Astrocyte of the hippocampus (primary cell): ENCODE measurements around the gene AQP5.

Source experiments
- DNase-seq: peaks from one replicate; pipeline ENCODE4 v3.0.0; 2011; ENCODE audit warnings: low read depth, low spot score

The AQP5 gene

DNA sequence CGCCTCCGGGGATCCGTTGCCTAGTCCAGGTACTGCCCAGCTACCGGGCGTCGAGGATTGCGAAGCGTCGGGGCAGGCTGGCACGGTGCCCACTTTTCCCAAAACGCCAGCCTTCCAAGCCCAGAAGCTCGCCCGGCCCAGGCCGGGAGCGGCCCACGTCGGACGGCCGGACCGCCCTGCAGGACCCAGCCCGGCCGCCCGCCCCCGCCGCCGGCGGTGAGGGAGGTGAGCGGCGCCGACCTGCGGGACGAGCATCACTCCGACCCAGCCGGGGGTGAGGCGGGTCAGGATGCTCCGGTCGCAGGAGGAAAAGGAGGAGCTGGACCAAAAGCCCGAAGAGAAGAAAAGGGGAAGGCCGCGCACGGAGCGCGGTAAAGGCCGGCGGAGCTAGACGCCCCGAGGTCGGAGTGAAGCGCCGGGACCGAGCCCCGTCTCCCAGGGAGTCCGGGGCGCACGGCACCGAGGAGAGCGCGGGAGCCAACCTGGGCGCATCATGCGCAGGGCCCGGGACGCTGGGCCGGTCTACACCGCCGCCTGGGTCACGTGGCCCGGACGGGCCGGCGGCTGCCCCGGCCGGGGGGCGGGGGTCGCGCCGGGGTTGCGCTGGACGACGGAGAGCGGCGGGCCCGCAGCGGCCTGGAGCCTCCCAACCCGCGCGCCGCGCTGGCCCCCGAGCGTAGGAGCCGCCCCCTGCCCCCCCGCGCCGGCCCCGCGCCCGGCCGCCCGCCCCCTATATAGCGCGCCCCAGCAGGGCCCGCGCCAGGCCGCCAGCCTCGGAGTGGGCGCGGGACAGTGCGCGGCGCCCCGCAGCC, at the start of gene AQP5:
AQP5 (plus strand) TSS at position 762 of the 812 bp plus-strand sequence. CDS start 146 bp downstream, outside the sequence.
- no peak for DNase-seq

DNA sequence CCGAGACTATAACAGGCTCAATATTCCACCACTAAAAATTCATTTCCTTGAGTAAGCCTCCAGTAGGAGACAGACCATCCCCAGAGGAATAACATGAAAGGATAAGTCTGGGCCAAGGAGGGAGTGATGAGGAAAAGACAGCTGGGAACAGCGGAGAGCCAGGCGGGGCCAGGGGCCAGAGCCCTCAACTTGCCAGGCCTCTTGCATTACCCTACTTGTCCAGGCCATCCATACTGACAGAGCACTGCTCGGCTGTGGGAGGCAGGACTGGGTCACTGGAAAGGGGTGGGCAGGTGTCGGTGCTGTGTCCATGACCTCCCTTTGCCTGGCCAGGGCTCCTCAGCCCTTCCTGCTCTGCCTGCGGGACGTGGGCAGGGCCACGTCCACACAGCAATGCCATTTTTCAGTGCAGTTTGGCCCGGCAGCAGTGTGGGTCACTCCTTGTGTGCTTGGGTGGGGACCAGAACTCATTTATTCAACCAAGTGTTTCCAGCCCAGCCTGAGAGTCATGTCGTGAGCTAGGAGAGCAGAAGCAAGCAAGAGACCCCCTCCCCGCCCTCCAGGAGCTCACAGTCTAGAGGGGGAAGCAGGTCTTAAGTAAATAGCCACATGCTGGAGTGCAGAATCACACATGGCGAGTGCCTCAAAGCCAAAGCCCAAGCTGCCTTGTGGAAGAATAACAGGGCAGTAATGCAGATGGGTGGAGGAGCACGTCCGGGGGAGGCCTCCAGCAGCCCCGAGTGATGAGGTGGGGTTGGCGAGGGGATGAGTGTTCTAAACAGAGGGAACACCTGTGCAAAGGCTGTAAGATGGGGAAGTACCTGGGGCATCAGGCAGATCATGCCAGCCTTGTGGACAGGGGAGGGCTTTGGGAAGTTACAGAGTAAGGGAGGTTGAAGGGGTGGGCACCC, 49.1 kb upstream of the AQP5 start:
- DNase-seq: no peak

DNA sequence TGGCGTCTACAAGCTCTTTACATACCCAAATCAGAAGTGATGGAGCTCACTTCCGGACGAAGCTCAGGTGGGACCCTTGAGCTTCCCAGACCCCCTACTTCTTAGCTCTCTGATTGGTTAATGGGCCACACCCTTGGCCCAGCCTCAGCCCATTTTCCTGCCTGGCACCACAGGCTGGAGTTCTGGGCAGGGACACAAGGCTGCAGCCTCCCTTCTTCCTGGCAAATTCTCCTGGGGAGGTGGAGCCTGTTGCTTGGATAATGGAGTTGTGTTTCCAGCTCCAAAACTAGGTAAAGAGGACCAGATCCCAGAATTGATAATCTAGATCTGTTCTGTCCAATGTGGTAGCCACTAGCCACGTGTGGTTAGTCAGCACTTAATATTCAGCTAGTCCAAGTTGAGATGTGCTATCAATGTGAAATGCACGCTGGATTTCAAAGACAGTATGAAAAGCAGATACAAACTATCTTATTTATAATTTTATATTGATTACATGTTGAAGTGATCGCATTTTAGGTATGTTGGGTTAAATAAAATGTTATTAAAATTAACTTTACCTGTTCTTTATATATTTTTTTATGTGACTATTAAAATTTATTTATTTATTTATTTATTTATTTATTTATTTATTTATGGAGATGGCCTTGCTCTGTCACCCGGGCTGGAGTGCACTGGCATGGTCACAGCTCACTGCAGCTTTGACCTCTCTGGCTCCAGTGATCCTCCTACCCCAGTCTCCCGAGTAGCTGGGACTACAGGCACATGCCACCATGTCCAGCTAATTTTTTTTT, 45.3 kb upstream of the AQP5 start:
- DNase-seq: no peak

DNA sequence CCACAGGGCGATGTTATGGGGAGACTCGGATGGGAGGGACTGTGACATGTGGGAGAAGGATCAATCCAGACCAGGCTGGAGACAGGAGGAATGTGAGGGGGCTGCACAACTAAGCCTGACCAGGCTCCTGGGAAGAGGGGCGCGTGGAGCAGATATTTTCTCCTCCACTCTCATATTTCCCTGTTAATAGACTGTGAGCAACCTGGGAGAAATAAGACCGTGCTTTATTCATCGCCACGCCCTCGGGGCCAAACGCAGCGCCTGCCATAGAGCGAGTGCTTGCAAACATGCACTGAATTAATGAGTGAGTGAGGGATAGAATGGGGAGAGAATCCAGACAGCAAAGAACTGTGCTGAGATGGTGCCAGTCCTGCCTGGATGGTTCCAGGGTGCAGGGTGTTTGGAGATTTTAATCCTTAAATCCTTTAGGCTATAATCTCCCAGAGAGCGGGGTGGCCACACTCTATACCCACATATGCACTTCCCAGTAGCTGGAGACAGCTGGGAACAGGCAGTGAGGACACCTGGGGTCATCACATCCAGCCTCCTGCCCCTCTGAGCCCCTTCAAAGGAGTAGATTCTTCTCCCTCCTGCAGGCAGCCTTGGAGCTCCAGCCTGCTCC, 44.4 kb upstream of the AQP5 start:
- no peak for DNase-seq

DNA sequence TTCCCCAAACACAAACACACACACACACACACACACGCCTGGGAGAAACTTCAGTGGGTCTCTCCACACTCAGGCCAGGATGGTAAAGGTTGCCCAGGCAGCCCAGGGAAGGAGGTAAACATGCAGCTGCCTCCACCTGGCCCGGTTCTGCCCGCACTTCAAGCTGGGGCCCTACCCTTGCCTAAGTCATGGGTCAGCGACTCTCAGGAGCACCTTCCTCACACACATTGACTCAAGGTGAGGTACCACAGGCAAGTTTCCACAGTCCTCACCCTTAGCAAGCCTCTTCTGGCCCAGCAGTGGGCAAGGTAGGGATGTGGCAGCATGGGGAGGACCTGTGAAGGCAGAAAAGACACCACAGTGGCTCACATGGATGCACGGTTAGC, 43.9 kb upstream of the AQP5 start:
- no peak for DNase-seq

DNA sequence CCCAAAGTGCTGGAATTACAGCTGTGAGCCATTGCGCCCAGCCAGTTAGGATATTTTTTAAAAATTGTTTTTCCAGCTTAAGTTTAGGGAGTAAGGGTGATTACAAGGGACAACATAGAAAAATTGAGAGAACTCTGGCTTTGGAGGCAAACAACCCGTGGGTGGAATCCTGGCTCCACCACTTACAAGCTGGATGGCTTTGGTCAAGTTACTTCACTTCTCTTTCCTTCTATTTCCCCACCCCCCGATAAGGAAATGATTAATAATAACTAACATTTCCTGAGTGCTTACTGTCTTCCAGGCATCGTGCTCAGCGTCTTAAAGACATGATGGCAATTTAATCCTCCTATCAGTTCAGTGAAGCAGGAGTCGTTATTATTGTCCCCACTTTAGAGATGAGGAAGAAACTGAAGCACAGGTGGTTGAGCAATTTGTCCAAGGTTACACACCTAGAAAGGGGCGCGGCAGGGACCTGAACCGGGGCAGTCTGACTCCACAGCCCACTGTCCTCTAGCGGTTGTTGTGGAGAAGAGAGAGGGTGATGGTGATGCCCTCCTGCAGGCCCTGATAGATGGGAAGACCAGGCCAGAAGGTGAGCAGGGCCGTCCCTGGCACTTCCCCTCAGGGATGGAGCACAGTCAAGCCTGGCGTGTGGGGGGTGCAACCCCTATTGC, 41.3 kb upstream of the AQP5 start:
- no peak for DNase-seq

DNA sequence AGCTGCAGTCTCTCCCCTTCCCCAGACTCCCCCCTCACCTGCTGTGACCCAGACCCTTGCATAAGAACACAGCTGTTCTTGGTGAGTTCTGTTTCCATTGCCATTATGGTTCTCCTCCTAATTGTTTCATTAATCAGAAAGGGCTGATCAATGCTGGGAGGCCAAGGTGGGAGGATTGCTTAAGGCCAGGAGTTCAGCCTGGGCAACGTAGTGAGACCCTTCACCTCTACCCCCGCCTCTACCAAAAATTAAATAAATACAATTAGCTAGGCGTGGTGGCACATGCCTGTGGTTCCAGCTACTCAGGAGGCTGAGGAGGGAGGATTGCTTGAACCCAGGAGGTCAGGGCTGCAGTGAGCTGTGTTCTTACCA, 40.8 kb upstream of the AQP5 start:
- DNase-seq: no peak

DNA sequence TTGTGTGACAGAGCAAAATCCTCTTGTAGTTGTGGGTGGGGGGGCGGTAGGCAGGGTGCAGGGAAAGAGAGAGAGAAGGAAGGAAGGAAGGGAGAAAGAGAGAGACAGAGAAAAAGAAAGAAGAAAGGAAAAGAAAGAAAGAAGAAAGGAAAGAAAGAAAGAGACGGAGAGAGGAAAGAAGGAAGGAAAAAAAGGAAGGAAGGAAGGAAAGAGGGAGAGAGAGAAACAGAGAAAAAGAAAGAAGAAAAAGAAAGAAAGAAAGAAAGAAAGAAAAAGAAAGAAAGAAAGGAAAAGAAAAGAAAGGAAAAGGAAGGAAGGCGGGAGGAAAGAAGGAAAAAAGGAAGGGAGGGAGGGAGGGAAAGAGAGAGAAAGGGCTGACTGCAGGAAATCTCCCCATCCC, 40.4 kb upstream of the AQP5 start:
- no peak for DNase-seq

DNA sequence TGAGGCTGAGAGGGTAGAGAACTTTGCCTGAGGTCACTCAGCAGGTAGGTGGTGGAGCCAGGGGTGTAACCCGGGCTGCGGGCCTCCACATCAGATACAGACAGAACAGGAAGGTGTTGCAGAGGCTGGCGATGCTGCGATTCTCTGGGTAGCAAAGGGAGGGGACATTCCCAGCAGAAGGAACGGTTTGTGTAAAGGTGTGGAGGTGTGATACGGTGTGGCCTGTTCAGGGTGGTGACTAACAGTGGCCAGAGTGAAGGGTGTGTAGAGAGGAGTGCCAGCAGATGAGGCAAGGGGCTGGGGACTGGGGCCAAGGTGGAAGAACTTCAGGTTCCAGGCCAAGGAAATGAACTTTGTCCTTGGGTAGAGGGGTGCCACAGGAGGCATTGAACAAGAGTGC, 39.7 kb upstream of the AQP5 start:
- DNase-seq: no peak

DNA sequence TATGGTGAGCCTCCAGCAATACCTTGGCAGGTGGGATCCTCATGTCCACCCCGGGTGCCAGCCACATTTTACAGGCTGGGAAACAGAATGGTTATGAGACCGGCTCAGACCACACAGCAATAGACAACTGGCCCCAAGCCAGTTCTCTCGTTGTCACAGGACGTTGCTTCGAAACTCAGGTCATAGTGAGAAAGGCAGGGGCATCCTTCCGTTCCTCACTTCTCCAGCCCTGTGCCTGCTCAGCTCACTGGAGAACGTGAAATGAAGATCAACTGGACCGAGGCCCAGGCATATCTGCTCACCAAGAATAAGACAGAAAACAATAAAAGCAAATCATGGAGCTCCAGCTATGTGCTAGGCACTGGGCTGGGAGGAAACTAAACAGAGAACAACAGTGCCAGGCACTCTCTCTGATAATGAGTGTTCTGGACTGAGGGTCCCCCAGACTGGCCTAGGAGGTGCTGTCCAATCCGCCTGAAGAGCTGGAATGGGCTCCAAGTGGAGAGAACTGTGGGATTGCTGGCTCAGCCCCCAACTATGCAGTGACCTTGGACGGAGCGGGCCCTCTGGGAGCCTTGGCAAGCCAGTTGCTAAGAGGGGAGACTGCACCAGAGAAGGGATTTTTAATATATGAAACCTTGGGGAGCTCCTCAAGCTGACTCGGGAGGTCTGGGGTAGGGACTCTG, 39.2 kb upstream of the AQP5 start:
- no peak for DNase-seq

DNA sequence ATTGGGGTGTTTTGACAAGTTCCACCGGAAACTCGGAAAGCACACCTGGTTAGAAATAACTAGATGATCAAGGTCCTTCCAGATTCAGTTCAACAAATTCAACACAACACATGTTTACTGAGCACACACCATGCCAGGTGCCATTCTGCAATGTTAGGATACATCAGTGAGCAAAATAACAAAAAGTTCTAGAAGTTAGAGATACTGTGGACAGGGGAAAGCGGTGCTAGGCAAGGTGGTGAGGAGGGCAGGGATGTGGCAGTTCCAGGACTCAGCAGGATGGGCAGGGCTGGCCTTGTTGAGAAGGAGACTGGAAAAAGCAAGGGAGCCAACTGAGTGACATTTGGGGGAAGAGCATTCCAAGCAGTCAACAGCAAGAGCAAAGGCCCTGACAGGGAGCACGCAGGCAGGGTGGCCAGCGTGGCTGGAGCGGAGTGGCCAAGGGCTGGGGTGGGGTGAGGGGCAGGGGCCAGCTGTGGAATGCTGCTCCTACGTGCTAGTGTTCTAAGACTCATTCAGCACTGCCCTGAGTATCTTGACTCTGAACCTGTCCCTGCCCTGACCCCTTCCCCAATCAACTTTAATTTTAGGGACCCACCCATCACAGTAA, 38.5 kb upstream of the AQP5 start:
- DNase-seq: no peak

DNA sequence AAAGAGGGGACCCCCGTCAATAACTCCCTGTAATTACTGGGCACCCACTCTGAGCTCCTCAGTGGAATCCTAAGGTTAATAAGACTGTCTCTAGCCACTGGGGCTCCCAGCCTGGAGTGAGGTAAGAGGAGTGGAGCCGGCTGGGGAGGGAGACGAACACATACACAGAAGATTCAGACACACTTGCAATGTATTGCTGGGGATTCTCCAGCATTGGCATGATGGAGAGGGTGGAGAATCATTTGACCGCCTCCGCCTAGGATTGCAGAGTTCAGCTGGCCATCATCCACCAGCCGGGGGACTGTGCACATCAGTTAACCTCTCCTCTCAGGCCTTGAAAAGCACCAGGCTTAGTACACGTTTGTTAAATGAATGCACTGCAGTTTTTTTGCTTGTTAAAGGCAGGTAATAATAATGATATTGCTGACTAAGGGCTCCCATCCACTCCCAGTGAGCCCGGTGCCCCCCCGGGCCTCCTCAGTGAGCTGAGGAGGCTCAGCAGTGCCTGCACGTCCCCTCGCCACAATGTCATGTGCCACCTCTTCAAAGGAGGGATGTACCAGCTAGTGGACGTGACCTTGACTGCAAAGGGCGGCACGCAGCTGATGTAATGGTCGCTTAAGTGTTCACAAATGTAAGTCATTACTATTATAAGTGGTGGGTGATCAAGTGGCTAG, 37.7 kb upstream of the AQP5 start:
- no peak for DNase-seq

DNA sequence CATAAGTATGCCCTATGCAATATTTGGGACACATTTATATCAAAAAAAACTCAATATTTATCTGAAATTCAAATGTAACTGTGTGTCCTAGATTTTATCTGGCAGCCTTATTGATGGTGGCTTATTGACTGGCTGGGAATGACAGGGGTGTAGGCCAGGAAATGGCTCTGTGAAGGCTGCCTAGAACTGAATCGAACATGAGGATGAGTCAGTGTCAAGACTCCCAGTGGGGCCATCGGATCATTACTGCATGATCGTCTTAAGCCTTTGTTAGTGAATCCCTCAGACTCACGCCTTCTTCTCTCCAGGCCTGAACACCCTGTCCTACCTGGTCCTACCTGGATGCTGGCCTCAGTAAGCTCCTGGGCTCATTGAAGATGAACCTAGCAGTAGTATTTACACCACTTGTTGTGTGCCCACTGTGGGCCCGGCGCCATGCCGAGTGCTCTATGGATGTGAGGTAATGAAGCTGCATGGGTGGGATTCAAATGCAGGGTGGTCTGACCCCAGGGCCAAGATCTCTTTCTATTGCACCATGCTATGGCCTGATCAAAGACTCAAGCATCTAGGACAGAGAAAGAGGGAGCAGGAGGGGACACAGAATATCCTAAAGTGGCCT, 36.9 kb upstream of the AQP5 start:
- DNase-seq: no peak

DNA sequence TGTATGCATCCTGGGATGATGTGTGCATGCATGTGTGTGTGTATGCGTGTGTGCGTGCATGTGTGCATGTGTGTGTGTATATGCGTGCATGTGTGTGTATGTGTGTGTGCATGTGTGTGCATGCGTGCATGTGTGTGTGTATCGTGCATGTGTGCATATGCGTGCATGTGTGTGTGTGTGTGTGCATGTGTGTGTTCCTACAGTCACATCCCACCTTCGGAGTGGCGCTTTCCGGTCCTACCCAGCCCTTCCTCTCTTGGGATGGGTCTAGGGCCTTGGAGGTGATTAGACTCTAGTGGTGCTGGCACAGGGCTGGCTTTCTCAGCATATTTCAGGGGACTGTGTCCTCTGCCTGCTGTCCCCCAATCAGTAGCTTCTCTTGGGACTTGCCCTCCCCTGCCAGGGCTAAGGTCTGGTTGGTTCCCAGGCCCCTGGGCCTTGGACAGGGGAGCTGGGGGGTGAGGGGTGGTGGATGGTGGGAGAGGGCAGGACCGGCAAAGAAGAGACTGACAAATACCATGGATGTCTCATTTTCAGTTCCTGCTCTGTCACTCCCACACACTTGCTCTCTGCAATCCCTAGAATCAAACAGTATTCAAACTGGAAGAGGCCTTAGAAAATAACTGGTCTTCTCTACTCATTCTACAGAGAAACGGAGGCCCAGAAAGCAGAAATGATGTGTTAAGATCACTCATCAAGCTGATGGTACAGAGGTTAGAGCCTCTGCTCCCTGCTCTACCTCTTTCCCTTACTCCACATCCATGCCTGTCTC, 36.1 kb upstream of the AQP5 start:
- DNase-seq: no peak

DNA sequence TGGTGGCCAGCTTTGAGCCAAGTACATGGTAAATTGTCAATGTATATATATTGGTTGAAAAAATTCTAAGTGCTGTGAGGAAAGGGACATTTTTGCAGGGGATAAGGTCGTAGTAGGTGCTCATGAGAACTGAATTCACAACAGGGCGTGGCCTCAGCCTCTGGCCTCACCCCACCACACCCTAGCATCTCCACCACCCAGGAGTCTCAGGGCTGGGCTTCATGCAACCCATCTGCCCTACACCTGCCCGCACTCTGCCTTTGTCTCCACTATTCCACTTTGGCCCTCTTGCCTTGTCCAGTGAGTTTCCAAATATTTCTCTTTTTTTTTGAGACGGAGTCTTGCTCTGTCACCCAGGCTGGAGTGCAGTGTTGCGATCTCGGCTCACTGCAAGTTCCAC, 33.2 kb upstream of the AQP5 start:
- no peak for DNase-seq

DNA sequence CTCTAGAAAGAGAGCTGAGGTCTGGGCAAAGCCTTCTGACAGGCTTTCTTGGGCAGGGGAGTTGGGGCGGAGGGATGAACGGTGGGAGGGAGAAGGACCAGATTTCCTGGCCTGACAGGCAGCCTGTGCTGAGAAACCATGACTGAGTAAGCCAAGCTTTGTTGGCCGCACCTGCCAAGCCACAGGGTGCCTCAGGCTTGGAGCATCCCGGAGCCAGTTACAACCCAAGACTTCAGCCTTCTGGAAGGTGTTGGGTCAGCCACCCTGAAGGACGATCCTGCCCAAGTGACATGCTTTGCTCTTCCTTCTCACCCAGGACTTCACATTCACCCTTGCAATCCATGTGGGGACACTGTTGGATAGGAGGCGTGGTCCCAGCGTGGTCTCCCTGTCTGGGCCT, 32.1 kb upstream of the AQP5 start:
- no peak for DNase-seq

DNA sequence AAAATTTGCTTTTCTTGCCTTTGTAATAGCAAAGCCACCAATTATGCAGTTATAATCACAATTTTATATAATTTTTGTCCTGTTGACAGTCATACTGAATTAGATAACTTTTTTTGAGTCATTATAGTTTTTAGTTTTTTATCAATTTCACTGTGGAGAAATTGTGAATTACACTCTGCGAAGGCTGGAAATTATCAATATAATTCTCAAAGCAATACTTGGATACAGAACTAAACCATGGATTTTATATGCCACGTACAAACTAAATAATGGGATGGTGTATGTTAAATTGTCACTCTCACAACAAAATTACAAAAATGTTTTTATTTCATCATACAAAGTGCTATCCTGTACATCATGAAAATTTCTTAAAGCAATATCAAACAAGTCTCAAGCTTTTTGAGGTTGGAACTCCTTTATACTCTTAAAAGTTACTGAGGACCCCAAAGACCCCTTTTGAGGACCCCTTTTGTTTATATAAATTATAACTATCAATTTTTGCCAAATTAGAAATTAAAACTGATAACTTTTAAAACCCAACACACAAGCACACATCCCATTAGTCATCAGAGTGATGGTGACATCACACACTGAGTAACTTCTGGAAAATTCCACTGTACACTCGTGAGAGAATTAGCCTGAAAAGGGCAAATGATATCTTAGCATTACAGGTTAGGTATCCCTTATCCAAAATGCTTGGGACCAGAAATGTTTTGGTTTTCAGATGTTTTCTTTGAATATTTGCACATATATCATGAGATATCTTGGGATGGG, 31.0 kb upstream of the AQP5 start:
- peak; percentile 64 for DNase-seq
